Gastroesophageal sphincter (tissue), 4 donors: ENCODE results near the gene PRKN. TPM values are rescaled to one million over a fixed set of nuclear protein-coding genes. Genes with fewer than 3 reads are reported as not detected.

Source experiments
- ATAC-seq: fragments of 150-250 bp; one replicate; pipeline ENCODE4 v1.9.1; 2016; ENCODE audit warnings: mild to moderate bottlenecking, moderate library complexity
- H3K27ac ChIP-seq, 4 donors: fragments of 200-600 bp; sonication (generic) in 3 of 4; 1 replicate in 3 of 4; 2 replicates in 1 of 4; pipeline ENCODE4 v1.5.1; 2016 to 2019
- H3K27me3 ChIP-seq: fragments of 200-600 bp; sonication (generic); one replicate; pipeline ENCODE4 v1.5.1; 2019
- H3K36me3 ChIP-seq, 2 donors: fragments of 200-600 bp; sonication (generic); one replicate each; pipeline ENCODE4 v1.5.1; 2019; ENCODE audit warnings: control low read depth in 1 of 2
- H3K4me1 ChIP-seq, 3 donors: fragments of 200-600 bp; sonication (generic); 1 replicate in 2 of 3; 2 replicates in 1 of 3; pipeline ENCODE4 v1.5.1; 2016 to 2019; ENCODE audit warnings: control low read depth in 2 of 3
- H3K4me3 ChIP-seq, 2 donors: fragments of 200-600 bp; sonication (generic); one replicate each; pipeline ENCODE4 v1.5.1; 2019; ENCODE audit warnings: mild to moderate bottlenecking in 1 of 2, moderate library complexity in 1 of 2
- H3K9me3 ChIP-seq, 3 donors: fragments of 200-600 bp; sonication (generic); one replicate each; pipeline ENCODE4 v1.5.1; 2017 to 2019; ENCODE audit warnings: control low read depth in 2 of 3
- CTCF ChIP-seq, 4 experiments: fragments of 200-600 bp in 2 of 4; fragments of 450-650 bp in 2 of 4; sonication (generic) in 1 of 4; IDR thresholded peaks; one replicate each; pipeline ENCODE4 v1.5.1; 2017 to 2019; ENCODE audit warnings: antibody characterized with exemption in 4 of 4, mild to moderate bottlenecking in 2 of 4, moderate library complexity in 2 of 4
- EP300 ChIP-seq: sonication (generic); formaldehyde crosslinking; IDR thresholded peaks from one replicate; pipeline ENCODE4 v1.6.1; 2017; ENCODE audit warnings: antibody characterized with exemption, mild to moderate bottlenecking
- POLR2A ChIP-seq, 2 donors: fragments of 450-650 bp; IDR thresholded peaks; one replicate each; pipeline ENCODE4 v1.6.1; 2017; ENCODE audit warnings: antibody characterized with exemption in 2 of 2, mild to moderate bottlenecking in 2 of 2, moderate library complexity in 1 of 2
- POLR2AphosphoS5 ChIP-seq: sonication (generic); formaldehyde crosslinking; IDR thresholded peaks from one replicate; pipeline ENCODE4 v1.6.1; 2017; ENCODE audit warnings: antibody characterized with exemption
- WGBS, 2 donors: methylation state at CpG; one replicate each; pipeline ENCODE4 v1.1.5; 2018; ENCODE audit warnings: low coverage in 1 of 2; 5-methylcytosine and 5-hydroxymethylcytosine counted together
- total RNA-seq, 4 donors: library from RNA; depleted of rRNA; stranded (reverse); fragments of >200 nt; gene quantifications; one replicate each; pipeline ENCODE4 v1.1.0, GENCODE V29; 2016

PRKN gene
- total RNA-seq, 4 donors from 2014 or later: 8.4 to 58.6 (median 25.8) TPM

- WGBS, 2 donors: 65 to 88% methylated on average over 6 of the region's 6 CpGs
- Histone ChIP-seq H3K4me3 (no peak overlapping the region), H3K27me3 (no peaks in the 10 kb centered on the region), H3K9me3 (no peaks in the 10 kb centered on the region), H3K36me3 (no peaks in the 10 kb centered on the region), H3K27ac (no peak overlapping the region), H3K4me1 (no peaks in the 10 kb centered on the region)
- no peak for ATAC-seq
- no peak for TF ChIP-seq POLR2A (IDR thresholded peaks at IDR 0.05)
- TF ChIP-seq EP300: no peak
Measured at GRCh38 chr6:162360901-162361567, 366.5 kb downstream of the PRKN start.

GRCh38 chr6:162358625-162359024 lies 368.9 kb downstream of the PRKN start:
- Histone ChIP-seq H3K9me3 (no peaks in the 10 kb centered on the region), H3K36me3 (no peaks in the 10 kb centered on the region), H3K4me3 (no peak overlapping the region), H3K27ac (no peak overlapping the region), H3K4me1 (no peaks in the 10 kb centered on the region), H3K27me3 (no peaks in the 10 kb centered on the region)
- no peak for TF ChIP-seq CTCF (IDR thresholded peaks at IDR 0.05)
- TF ChIP-seq EP300: no peak
- TF ChIP-seq POLR2AphosphoS5: no peak
- TF ChIP-seq POLR2A (IDR thresholded peaks at IDR 0.05): no peak
- 94 to 100% methylated on average over 2 to 3 of the region's 4 CpGs for WGBS, 2 donors
- no peak for ATAC-seq

- H3K36me3 ChIP-seq: no peaks in the 10 kb centered on the region
- no peak overlapping the region for H3K4me3 ChIP-seq
- 76 to 82% methylated on average over 3 to 4 of the region's 4 CpGs for WGBS, 2 donors
- peak; percentile 43 for ATAC-seq
- no peak for TF ChIP-seq CTCF (IDR thresholded peaks at IDR 0.05)
- no peak for TF ChIP-seq EP300
- no peak for TF ChIP-seq POLR2AphosphoS5
- no peak for TF ChIP-seq POLR2A (IDR thresholded peaks at IDR 0.05)
- no peak overlapping the region for H3K27ac ChIP-seq
- no peaks in the 10 kb centered on the region for H3K27me3 ChIP-seq
- no peaks in the 10 kb centered on the region for H3K4me1 ChIP-seq
- H3K9me3 ChIP-seq: no peaks in the 10 kb centered on the region
Measured at GRCh38 chr6:162345051-162345511, 382.5 kb downstream of the PRKN start.

GRCh38 chr6:162344646-162345010 lies 382.9 kb downstream of the PRKN start:
- Histone ChIP-seq H3K9me3 (no peaks in the 10 kb centered on the region), H3K27me3 (no peaks in the 10 kb centered on the region), H3K4me1 (no peaks in the 10 kb centered on the region), H3K27ac (no peak overlapping the region), H3K4me3 (no peak overlapping the region), H3K36me3 (no peaks in the 10 kb centered on the region)
- TF ChIP-seq POLR2A (IDR thresholded peaks at IDR 0.05) (no peak), POLR2AphosphoS5 (no peak), CTCF (IDR thresholded peaks at IDR 0.05) (no peak), EP300 (no peak)
- no peak for ATAC-seq
- 67 to 82% methylated on average over 2 of the region's 2 CpGs for WGBS, 2 donors

- TF ChIP-seq POLR2A (IDR thresholded peaks at IDR 0.05): no peak
- no peak for TF ChIP-seq POLR2AphosphoS5
- TF ChIP-seq CTCF (IDR thresholded peaks at IDR 0.05): no peak
- TF ChIP-seq EP300: no peak
- no peaks in the 10 kb centered on the region for H3K27me3 ChIP-seq
- no peak overlapping the region for H3K27ac ChIP-seq
- H3K9me3 ChIP-seq: no peaks in the 10 kb centered on the region
- no peak overlapping the region for H3K4me3 ChIP-seq
- WGBS, 2 donors: 53 to 56% methylated on average over 8 of the region's 8 CpGs
- peak; percentile 19 for ATAC-seq
- no peaks in the 10 kb centered on the region for H3K4me1 ChIP-seq
- no peaks in the 10 kb centered on the region for H3K36me3 ChIP-seq
Measured at GRCh38 chr6:162343936-162344645, 383.5 kb downstream of the PRKN start.
